ENCODE data around the gene CTRB2.
"Not testable (repeated sequence)": the region's sequence is repeated elsewhere in the genome, so short reads cannot be mapped to it uniquely, and the experiment has no call there.

Gene CTRB2

DNA sequence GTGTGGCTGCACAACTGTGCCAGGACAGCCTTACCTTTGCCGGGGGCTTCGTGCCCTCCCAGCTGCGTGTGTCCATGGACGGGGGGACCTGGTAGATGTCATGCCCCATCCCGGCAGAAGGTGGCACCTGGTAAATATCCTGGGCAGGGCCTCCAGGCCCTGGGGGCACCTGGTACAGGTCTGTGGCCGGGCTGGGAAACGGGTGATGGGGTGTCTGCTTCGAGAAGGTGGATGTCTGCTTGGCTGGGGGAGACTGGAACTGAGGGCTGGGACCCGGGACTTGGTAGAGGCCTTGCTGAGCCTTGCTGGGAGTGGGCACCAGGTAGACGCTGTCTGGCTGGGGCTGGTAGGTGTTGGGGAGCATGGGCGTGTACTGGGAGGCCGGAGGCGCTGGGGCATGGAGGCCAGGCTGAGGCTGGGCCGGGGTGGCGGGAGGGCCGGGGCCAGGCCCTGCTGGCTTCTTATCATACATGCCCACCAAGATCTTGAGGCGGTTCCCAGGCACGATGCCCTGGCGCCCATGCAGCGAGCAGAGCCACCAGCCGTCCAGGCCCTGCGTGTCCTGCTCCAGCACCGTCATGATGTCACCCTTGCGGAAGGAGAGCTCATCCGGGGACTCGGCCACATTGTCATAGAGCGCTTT lies 35.6 kb upstream of the CTRB2 start:
- DNase-seq (ENCODE audit: low read depth in 2 of 2) = not testable (repeated sequence)

DNA sequence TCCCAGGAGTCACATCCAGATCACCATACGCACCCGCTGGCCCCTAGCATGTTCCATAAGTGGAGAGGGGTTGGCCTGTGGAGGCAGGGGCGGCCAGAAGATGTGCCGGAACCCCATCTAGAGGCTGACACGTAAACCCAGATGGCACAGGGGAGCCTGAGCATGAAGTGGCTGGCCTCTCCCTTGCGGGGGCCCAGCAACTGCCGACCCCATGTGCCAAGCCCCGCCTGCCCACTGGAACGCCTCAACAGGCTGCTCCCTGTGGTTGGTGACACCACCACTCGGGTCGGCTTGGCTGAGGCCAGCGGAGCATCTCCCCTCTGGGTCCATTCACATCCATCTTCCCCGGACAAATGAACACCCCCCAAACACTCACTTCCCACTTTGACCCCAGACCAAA lies 35.0 kb upstream of the CTRB2 start:
- DNase-seq (ENCODE audit: low read depth in 2 of 2) = no peak

DNA sequence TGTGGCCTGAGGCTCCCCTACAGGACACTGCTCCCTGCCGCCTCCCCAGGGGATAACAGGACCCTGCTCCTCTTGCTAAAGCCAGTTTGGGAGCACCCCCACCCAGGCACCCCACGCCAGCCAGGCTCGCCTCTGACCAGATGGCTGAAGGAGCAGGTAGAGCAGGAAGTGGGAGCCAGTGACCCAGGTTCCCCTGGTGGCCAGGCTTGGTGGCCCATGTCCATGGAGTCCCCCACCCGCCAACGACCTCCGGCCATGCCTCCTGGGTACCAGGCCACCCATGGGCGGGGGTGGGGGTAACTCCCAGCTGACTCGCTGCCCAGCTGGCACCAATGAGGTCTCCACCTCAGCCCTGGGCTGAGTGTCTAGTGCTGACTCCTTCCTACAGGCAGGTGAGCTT lies 34.5 kb upstream of the CTRB2 start:
- no peak for DNase-seq (ENCODE audit: low read depth in 2 of 2)

DNA sequence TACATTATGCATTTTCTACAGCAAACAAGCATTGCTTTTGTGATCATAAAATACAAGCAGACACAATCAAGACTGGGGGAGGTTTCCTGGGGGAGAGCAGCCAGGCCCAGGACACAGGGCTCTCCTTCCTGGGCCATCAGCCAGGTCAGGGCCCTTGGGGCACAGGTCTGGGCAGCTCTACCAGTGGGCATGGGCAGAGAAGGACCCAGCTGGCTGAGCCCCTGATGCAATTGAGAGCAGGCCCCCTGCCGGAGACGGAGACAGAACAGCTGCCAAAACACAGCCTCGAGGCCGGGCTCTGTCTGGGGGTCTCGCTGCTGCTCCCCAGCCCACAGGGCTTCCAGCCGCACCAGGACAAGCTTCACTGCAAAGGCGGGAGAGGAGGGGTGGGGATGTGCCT lies 33.7 kb upstream of the CTRB2 start:
- DNase-seq (ENCODE audit: low read depth in 2 of 2) = not testable (repeated sequence)

DNA sequence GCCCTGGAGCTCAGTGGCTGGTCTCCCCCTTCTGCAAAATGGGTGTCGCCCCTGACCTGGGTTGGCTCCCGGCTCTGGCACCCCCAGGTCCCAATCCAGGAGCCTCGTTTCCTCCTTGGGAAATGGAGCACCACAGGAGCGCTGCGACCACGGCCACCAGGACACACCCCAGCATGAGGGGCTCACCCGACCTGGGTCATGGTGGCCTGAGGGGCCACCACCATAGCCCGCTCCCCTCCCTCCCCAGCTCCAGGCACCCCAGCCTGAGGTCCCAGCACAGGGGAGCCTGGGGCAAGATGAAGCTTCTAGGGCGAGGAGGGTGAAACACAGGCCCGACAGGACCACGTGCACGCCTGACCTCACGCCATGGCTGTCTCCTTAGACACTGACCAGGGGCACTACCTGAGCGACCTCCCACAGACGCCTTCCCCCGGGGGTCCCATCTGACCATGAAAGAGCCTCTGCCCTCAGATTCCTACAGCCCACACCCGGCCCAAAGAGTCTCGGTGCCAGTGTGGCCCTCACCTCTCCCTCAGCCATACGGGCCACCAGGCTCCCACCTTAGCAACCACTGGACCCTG lies 32.7 kb upstream of the CTRB2 start:
- no peak for DNase-seq (ENCODE audit: low read depth in 2 of 2)

DNA sequence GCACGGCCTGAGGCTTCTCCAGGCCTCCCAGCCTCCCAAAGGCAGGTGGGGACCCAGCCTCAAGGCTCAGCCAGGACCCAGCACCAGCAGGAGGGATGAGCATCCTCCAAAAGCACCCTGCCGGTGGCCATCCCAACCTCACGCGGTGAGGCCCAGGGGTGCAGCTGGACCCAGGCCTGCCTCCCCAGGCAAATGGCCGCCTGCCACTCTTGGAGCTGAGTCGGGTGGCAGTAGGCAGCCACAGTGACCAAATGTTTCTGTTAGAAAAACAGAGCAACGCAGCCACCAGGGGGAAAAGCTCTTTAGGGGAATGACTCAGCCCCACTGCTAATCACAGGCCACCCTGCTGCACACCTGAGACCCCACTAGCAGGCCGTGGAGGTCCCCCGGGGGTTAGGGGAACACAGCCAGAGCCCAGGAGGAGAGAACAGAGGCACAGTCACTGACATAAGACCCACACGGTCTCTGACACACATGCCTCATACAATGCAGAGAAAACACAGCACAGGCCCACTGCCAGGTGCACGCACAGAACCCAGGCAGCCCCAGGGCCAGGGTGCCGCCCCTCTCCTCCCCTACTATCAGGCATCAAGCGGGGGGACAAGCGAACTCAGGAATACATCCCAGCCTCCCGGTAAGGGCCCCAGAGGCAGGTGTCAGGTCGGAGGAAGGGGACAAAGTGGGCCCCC lies 32.0 kb upstream of the CTRB2 start:
- no peak for DNase-seq (ENCODE audit: low read depth in 2 of 2)

DNA sequence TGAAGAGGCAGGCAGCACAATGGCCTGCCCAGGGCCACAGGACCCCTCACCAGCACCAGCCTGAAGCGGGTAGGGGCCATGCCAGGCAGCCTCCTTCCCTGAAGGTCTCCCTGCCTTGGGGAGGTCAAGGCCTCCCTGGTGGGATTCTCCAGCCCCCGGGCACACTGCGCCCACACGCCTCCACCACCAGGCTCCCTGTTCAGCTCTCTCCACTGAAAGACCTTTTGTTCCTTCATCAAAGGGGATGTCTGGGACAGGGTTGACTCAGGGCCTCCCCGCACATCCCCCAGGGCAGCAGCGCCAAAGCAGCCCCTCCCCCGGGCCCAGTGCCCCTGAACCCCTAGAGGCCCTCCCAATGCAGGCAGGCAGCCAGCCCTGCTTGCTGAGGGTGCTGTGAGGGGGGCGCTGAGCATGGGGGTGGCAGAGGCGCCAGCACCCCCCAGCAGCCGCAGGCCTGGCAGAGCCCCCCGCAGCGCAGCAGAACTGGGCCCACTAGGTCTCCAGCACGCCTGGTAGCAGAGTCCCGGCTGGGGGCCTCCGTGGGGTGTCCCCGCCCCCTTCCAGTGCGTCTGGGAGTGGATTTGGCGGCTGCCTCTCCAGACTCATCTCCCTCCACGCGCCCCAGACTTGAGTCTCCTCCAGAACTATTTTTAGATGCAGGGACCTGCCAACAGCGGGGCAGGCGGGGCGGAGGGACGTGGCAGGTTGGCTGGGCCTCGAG lies 31.3 kb upstream of the CTRB2 start:
- no peak for DNase-seq (ENCODE audit: low read depth in 2 of 2)

DNA sequence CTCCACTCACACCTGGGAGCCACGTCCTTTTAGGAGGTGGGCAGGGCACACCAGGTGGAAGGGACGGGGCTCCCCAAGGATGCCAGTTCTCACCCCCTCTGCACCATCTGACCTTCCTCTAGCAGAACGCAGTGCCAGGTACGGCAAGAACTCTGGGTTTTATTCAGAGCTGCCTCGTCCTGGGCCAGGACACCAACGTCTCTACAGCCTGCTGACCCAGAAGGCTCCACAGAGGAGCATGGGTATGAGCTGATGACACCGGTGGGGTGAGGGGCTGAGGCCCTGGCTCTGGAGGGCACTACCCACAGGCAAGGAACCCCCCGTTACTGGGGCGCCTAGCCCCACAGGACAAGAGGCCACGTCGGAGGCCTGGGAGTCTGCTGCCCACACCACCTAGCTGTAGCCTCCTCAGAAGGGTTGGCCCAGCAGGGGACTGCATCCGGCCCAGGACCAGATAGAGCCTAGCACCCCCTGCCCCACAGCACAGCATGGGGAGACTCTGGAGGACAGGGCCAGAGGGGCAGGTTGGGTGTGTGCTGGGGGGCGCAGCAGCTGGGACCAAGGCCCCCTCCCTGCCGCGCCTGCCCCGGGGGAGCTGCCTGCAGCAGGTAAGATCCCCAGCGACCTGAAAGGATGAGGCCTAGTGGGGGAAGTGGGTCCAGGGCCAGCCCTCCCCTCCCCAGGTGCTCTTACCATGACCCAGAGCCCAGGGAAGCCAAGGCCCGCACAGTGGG lies 30.6 kb upstream of the CTRB2 start:
- DNase-seq (ENCODE audit: low read depth in 2 of 2) = no peak

DNA sequence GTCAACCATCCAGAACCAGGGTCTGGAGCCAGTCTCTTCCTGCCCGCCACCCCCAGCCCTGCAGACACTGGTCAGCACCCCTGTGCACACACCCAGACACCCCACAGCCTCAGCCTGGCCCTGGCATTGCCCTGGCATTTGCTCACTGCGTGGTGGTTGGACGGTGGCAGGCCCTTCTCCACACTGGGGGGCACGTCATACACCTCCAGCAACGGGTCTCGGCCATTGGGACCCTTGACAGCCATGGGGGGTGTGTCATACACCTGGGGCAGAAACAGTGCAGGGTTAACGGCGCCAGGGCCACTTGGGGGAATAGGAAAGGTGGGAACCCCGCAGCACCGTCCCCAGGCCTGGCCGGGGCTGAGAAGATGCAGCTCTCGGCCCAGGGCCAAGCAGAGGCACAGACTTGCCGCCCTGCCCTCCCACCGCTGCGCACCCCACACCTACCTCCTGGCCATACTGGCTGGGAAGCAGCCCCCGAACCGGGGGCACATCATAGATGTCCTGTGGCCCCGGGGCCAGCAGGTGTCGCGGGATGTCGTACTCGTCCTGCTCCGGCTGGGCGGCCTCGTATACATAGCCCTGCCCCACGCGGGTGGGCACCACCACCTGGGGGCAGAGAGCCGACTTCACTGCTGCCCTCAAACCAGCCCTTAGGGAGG lies 29.9 kb upstream of the CTRB2 start:
- DNase-seq (ENCODE audit: low read depth in 2 of 2) = no peak

DNA sequence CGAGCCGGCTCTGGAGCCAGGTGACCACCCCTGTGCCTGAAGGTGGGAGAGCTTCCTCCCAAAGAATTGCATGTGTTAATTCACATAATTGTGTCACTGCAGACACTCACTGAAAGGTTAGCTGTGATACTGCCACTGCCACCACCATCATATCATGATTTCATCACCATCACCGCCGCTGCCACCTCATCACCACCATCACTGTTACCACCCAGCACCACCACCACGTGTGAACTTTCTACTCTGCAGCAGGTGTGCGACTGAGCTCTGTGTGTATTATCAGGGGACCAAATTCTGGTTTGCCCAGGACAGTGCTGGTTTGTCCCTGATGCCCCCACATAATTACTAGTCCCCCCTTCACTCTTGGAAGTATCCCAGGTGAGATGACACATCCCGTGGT lies 29.3 kb upstream of the CTRB2 start:
- DNase-seq (ENCODE audit: low read depth in 2 of 2) = no peak

DNA sequence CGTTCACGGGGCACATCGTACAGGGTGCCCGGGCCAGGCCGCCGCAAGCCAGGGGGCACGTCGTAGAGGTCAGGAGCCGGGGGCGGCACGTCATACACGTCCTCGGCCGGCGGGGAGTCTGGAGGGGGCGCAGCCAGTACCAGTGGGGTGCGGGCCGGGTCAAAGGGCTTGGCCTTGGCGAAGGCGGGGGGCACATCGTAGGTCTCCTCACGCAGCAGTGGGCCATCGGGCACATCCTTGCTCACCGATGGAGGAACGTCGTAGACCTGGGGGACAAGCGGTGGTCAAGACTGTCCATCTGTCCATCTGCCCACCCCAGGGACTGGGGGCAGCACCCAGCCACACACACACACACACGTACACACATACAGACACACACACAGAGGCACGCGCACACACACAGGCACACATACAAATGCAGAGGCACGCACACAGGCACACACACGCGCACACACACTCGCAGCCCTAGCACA lies 28.8 kb upstream of the CTRB2 start:
- DNase-seq (ENCODE audit: low read depth in 2 of 2) = no peak

DNA sequence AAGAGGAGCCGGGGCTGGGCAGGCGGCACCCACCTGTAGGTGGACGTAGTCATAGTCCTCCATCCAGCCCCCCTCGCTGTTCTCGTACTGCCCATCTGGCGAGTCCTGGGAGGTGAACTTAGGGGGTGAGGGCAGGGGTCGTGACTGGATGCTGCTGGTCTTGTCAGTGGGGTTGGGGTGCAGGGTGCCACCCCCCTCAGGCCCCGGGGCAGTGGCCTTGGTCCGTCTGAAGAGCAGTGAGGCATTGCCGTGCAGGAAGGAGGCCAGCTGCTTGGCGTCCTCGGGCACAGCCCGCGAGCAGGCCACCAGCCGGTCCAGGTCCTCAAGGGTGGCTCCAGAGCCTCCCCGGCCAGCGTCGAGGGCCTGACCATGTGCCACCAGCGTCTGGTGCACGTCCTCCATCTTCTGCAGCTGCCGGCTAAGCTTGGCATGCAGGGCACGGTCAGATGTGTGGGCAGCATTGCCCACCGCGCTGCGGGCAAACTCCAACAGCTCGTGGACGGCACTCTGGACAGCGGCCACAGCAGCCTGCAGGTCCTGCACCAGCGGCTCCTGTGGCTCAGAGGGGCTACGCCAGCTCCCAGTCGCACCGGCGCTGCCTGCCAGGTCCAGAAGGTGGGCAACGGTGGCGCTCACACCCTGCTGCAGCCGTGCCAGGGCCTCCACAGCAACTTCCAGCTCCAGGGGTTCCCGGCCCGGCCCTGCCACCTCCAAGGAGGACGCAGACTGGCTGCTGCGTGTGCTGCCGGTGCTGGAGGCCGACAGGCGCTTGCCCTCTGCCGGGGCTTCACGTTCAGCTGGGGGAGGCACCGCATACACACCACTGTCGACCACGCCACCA lies 28.1 kb upstream of the CTRB2 start:
- DNase-seq (ENCODE audit: low read depth in 2 of 2) = no peak

DNA sequence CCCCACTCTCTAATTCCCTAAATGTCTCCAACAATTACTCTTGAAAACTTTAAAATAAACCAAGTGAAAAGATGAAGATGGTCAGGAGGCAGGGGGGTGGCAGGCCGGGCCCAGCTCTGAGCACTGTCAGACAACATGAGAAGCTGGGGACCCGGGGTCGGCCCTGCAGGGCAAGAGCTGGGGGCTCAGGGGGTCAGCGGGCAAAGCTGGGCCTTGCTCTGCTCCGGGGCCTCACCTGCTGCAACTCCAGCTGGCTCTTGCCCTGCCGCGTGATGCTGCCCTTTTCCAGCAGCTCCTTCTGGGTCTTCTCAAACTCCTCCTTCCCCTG lies 26.6 kb upstream of the CTRB2 start:
- no peak for DNase-seq (ENCODE audit: low read depth in 2 of 2)

DNA sequence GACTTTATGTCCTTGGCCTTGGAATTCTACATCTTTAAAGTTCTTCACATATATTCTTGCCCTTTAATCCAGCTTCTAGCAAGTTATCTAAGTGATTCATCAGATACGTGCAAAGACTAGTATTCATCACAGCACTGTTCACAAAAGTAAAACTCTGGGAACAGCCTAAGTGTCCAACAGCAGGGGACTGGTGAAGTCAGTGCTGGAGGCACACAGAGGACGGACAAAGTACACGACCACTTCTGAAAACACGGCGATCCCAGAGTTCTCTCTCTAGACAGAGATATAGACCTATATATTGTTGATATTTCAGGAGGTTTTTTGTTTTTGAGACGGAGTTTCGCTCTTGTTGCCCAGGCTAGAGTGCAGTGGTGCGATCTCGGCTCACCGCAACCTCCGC lies 24.6 kb upstream of the CTRB2 start:
- no peak for DNase-seq (ENCODE audit: low read depth in 2 of 2)

DNA sequence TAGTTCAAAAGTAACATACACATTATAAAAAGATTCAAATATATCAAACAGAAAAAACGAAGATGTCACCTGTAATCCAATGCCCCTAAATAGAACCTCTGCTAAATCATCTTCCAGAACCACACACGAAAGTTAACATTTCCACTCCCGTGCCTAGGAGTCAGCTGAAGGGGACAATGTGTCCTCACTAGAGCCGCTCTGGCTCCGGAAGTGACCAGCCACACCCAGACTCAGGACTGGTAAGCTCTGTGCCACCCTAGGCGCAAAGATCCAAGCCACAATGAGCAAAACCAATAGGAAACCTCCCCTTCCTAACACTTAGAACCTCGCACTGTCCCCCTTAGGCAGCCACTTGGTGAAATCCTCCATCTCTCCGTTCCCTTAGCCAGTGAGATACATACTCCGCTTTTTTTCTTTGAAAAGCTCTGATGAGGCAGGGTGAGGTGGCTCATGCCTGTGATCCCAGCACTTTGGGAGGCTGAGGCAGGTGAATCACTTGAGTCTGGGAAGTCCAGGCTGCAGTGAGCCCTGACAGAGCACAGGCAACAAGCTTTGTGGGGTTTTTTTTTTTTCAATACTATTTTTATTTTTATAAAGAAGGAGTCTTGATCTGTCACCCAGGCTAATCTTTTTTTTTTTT lies 23.6 kb upstream of the CTRB2 start:
- no peak for DNase-seq (ENCODE audit: low read depth in 2 of 2)

DNA sequence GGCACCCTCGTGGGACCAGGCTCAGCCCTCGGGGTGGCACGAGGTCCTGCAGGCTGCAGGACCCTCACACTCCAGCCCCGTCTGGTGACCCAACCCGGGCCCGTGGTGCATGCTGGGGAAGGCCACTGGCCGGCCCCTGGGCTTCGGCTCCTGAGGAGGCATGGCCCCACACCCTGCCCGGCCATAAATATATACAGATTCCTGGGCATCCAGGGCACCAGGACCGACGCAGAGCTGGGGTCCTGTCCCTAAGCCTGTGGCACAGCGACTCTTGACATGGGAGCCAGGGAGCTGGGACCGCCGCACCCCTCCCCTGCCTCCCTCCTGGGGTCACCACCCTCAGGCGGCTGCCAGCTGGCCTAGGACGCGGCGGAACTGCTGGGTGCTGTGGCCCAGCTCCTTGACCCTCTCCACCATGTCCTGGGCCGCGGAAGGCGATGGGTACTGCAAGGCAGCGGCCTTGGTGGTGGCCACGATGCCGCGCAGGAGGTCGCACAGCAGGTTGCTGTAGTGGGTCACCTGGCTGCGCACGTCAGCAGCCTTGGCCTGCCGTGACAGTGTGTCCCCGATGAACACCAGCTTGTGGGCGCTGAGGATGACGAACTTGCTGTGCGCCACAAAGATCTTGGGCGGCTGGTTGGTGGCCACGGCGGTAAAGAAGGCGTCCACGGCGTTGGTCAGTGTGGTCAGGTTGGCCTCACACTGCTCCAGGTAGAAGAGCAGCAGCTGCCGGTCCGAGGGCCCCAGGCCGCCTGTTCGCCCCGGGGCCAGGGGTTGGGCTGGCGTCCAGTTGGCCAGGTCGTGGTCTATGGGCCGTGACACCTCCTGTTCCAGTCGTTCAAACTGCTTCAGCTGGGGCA lies 22.4 kb upstream of the CTRB2 start:
- no peak for DNase-seq (ENCODE audit: low read depth in 2 of 2)

DNA sequence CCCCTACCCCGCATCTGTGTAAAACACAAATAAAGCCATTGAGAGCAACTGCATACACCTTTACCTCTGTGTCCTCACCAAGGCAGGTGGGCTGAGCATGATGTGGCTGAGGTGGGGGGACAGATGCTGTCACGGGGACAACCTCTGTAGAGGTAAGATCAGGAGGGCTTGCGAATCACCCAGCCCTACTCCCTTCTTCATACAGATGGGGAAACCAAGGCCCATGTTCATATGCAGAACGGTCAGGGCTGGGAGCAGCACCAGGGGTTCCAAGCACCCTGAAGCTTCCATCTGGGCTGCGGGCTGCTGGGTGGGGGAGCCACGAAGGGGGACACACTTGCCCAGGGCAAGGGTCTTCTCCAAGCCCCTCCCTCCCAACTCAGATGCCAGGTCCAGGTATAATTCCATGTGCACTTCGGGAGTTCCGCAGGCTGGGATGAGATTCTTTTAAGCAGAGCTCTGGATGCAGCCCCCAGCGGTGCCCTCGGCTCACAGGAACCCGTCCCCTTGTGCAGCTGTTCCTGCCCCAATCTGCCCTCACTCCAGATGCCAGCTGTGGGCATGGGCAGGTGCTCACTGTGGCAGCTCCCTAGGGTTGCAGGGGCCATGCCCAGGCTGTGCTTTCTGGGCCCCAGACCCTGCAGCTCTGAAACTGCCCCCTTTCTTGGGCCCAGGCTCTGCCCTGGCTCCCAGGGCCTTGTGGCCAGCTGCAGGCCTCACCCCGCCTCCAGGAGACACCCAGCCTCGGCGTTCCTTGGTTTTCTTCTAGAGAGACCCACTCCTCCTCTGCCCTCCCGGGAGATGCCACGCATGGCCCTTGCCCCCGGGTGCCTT lies 21.4 kb upstream of the CTRB2 start:
- DNase-seq (ENCODE audit: low read depth in 2 of 2) = no peak

All from activated CD4-positive, alpha-beta T cell treated with anti-CD3 and anti-CD28 coated beads for 24 hours (primary cell).